Ishikawa (cell line): ENCODE data around the gene AFG3L2.

Experiments used
- CEBPB ChIP-seq: IDR thresholded peaks from 2 replicates; pipeline ENCODE4 v1.6.1; 2012
- EGR1 ChIP-seq: IDR thresholded peaks from 2 replicates; pipeline ENCODE4 v1.6.1; 2012
- EP300 ChIP-seq: IDR thresholded peaks from 2 replicates; pipeline ENCODE4 v1.6.1; 2012; ENCODE audit warnings: borderline replicate concordance
- TCF12 ChIP-seq: IDR thresholded peaks from 2 replicates; pipeline ENCODE4 v1.6.1; 2012; ENCODE audit warnings: low read depth
- YY1 ChIP-seq: IDR thresholded peaks from 2 replicates; pipeline ENCODE4 v1.6.1; 2012; ENCODE audit warnings: low read depth

GRCh38 chr18:12409469-12409868 is 32.4 kb upstream of the AFG3L2 start:
- TF ChIP-seq TCF12 (no peak), EP300 (no peak), CEBPB (no peak), YY1 (no peak), EGR1 (no peak)
